AG10803 (cell line): ENCODE data around the gene LDLRAD2.

ENCODE experiments used
- DNase-seq: peaks from one replicate; pipeline ENCODE4 v3.0.0; 2010; ENCODE audit warnings: low read depth
- H3K4me3 ChIP-seq: 2 replicates; pipeline ENCODE4 v1.5.1; 2011; ENCODE audit warnings: mild to moderate bottlenecking, low read length, control low read depth
- CTCF ChIP-seq: conservative IDR thresholded peaks from 2 replicates; pipeline ENCODE4 v1.5.1; 2011; ENCODE audit warnings: mild to moderate bottlenecking, low read length, control low read depth, inconsistent platforms

LDLRAD2 gene

GRCh38 chr1:21828075-21828474 lies 16.0 kb downstream of the LDLRAD2 start:
- no peak for TF ChIP-seq CTCF
- no peak for DNase-seq
- no peak overlapping the region for H3K4me3 ChIP-seq

GRCh38 chr1:21828506-21829210 lies 16.6 kb downstream of the LDLRAD2 start:
- H3K4me3 ChIP-seq: no peak overlapping the region
- no peak for TF ChIP-seq CTCF
- DNase-seq: no peak

- no peak overlapping the region for H3K4me3 ChIP-seq
- TF ChIP-seq CTCF: no peak
- DNase-seq: no peak
Observed at GRCh38 chr1:21829294-21829693, 17.2 kb downstream of the LDLRAD2 start.

GRCh38 chr1:21830792-21831453 lies 18.9 kb downstream of the LDLRAD2 start:
- H3K4me3 ChIP-seq: no peak overlapping the region
- no peak for TF ChIP-seq CTCF
- no peak for DNase-seq

GRCh38 chr1:21831454-21831970 lies 19.4 kb downstream of the LDLRAD2 start:
- no peak for DNase-seq
- TF ChIP-seq CTCF: no peak
- no peak overlapping the region for H3K4me3 ChIP-seq

GRCh38 chr1:21833392-21833976 lies 21.4 kb downstream of the LDLRAD2 start:
- H3K4me3 ChIP-seq: no peak overlapping the region
- TF ChIP-seq CTCF: no peak
- no peak for DNase-seq
